ENCODE results near the gene GPR153. TPM values are rescaled to one million over a fixed set of nuclear protein-coding genes. Genes with fewer than 3 reads are reported as not detected.

The GPR153 gene
- total and polyA plus RNA-seq, 2 of the 13 experiments (the other 11 are each of a cell fraction or from before 2014, with no cell fraction given) = 0.22 to 0.31 TPM

- WGBS (ENCODE audit: low lambda C conversion rate) = 96% methylated on average over 9 of the region's 12 CpGs
- H4K20me1 ChIP-seq (ENCODE audit: insufficient read depth, low read length) = no peaks in the 10 kb centered on the region
- no peaks in the 10 kb centered on the region for H3K9me3 ChIP-seq (ENCODE audit: low read length)
- H3K4me1 ChIP-seq (ENCODE audit: insufficient read depth, low read length) = no peaks in the 10 kb centered on the region
- no peaks in the 10 kb centered on the region for H3K27me3 ChIP-seq (ENCODE audit: control insufficient read depth in 1 of 2, insufficient read depth in 2 of 2, low read length in 2 of 2)
- ATAC-seq (no peak), FAIRE-seq (no peak), DNase-seq (ENCODE audit: low spot score) (no peak)
- intact Hi-C loops (cut with micrococcal nuclease; ENCODE audit: unreplicated experiment) (no loop called here), in situ Hi-C loops (cut with HindIII; ENCODE audit: extremely low pct_ligation_motif_present, low pct_unique_long_range_greater_than_20kb) (no loop called here)
- H3K9ac ChIP-seq (ENCODE audit: insufficient read depth, low read depth, low read length) = no peak overlapping the region
- no TSS peak for BruUV-seq (replicated peaks)
- ChIA-PET CTCF (ENCODE audit: low intra/inter-chr PET ratio, low total read pairs) (no interaction called here), POLR2A (no interaction called here)
- H3K36me3 ChIP-seq (replicated peaks in 1 of 2; ENCODE audit: control insufficient read depth in 1 of 2, insufficient read depth in 2 of 2, low read length in 2 of 2) = 0 out of 5 replicates have a peak, but pooled peaks cover 1 to 6% of the 10 kb centered on the region in 2 experiments
- no peak overlapping the region for H3K4me3 ChIP-seq (replicated peaks in 1 of 3; ENCODE audit: insufficient read depth in 1 of 3, low read depth in 2 of 3, low read length in 3 of 3)
- H3K27ac ChIP-seq (ENCODE audit: extremely low read length, insufficient read depth, low read length) = no peak overlapping the region
- H2AFZ ChIP-seq (ENCODE audit: low read length) = no peak overlapping the region
- TF ChIP-seq ZNF781 (CRISPR knock-in tag; IDR thresholded peaks at IDR 0.05; ENCODE audit: borderline replicate concordance, not compliant biosample characterization) (no peak), PCBP1 (IDR thresholded peaks at IDR 0.05; ENCODE audit: borderline replicate concordance, low read depth, low read length) (no peak), ISL2 (CRISPR knock-in tag; IDR thresholded peaks at IDR 0.05) (no peak), PLSCR1 (CRISPR knock-in tag; IDR thresholded peaks at IDR 0.05; ENCODE audit: borderline replicate concordance) (no peak), ZBTB39 (CRISPR knock-in tag; IDR thresholded peaks at IDR 0.05) (no peak), PTBP1 (IDR thresholded peaks at IDR 0.05; ENCODE audit: low read depth, low read length, poor library complexity, severe bottlenecking) (no peak), ZNF160 (CRISPR knock-in tag; IDR thresholded peaks at IDR 0.05) (no peak), RBM39 (IDR thresholded peaks at IDR 0.05; ENCODE audit: low read depth, low read length, poor library complexity, severe bottlenecking) (no peak), ZNF75D (CRISPR knock-in tag; IDR thresholded peaks at IDR 0.05; ENCODE audit: borderline replicate concordance) (no peak), ATF7-NPFF (CRISPR knock-in tag; IDR thresholded peaks at IDR 0.05; ENCODE audit: low read depth) (no peak), ZNF616 (CRISPR knock-in tag; IDR thresholded peaks at IDR 0.05; ENCODE audit: low read depth) (no peak), TBP (CRISPR knock-in tag; IDR thresholded peaks at IDR 0.05) (no peak), GFI1 (CRISPR knock-in tag; IDR thresholded peaks at IDR 0.05; ENCODE audit: borderline replicate concordance) (no peak), ARHGAP35 (CRISPR knock-in tag; IDR thresholded peaks at IDR 0.05; ENCODE audit: borderline replicate concordance) (no peak), HNRNPL (IDR thresholded peaks at IDR 0.05; ENCODE audit: low read depth, low read length) (no peak), ZNF816 (CRISPR knock-in tag; IDR thresholded peaks at IDR 0.05; ENCODE audit: borderline replicate concordance) (no peak)
- no peaks in the 10 kb centered on the region for H3K79me2 ChIP-seq (ENCODE audit: insufficient read depth, low read length)
- no peak overlapping the region for H3K4me2 ChIP-seq (ENCODE audit: low read depth, low read length)
Observed at GRCh38 chr1:6271554-6271953, 10.7 kb upstream of the GPR153 start.

Measured in HepG2 (cell line).